Stimulated activated CD8-positive, alpha-beta memory T cell treated with anti-CD3 and anti-CD28 coated beads, Interleukin-12 subunit alpha, Interleukin-12 subunit beta, amount 100 ng/mL, for 24 hours (primary cell): ENCODE measurements around the gene ELK3.

ENCODE experiments used
- DNase-seq: peaks from one replicate; pipeline ENCODE4 v3.0.0-alpha.2; 2020; ENCODE audit errors: extremely low read depth

The ELK3 gene

DNA sequence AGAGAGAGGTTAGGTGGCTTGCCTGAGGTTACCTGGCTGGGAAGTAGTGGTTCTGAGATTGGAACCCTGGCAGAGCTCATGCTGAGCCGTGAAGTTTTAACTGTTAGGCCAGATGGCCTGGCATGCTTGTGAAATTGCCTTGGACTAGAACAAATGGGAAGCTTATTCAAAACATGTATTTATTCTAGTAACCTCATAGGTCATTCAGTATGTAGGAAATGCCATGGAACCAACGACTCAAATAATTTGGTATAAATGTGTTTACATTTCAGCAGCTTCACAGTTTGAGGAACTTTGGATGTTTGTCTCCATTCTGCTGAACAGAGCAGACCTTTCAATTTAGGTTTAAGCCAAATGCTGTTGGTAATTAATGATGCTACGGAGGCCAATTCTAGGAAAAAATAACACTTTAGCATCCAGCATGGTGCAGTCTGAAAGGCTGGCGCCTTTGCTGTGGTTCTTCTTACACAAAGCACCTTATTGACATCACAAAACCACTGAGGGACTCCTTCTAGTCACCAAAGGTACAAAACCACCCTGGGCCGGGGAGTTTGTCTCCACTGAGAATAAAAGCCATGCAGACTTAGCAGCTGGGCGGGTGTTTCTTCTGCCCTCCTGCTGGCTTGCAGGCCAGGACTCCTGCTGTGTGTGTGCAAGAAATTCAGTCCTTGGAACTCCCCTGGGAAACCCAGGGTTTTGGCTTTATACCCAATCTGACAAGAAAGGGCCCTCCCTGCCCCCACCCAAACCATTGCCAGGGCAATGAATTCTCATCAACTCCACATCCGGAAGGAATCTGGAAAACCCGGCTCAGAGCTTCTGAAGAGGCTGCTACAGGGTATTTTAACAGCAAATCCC is 64.2 kb downstream of the ELK3 start:
- DNase-seq: no peak

- no peak for DNase-seq
Measured at GRCh38 chr12:96260231-96260630, 66.1 kb downstream of the ELK3 start.

- no peak for DNase-seq
Measured at GRCh38 chr12:96260644-96261043, 66.5 kb downstream of the ELK3 start.

- no peak for DNase-seq
Measured at GRCh38 chr12:96261557-96261956, 67.4 kb downstream of the ELK3 start.

- DNase-seq: no peak
Measured at GRCh38 chr12:96263449-96263902, 69.3 kb downstream of the ELK3 start.

DNA sequence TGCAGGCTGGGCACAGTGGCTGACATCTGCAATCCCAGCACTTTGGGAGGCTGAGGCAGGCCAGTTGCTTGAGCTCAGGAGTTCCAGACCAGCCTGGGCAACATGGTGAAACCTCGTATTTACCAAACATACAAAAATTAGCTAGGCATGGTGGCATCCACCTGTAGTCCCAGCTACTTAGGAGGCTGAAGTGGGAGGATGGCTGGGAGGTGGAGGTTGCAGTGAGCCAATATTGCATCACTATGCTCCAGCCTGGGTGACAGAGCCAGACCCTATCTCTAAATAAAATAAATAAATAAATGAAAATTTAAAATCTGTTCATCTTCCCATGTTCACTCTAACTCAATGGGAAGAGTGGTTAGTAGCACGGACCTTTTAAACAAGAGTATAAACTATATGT is 71.2 kb downstream of the ELK3 start:
- no peak for DNase-seq

DNA sequence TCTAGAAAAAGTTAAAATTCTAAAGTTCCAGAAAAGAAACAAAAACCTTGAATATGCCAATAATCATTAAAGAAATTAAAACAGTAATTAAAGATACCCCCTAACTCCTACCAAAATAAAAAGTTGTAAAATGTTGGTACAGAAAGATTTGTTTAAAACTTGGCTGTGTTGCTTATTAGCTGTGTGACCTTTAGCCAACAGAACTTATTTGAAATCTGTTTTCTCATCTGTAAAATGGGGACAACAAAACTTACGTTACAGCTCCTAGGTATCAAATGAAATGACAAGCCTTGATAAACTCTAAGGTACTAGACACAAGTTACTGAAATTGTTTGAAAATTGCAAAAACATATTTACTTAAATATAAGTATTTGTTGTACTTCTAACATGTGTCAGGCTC is 71.7 kb downstream of the ELK3 start:
- no peak for DNase-seq

GRCh38 chr12:96266238-96266637 is 72.1 kb downstream of the ELK3 start:
- no peak for DNase-seq

GRCh38 chr12:96271469-96272199 is 77.5 kb downstream of the ELK3 start:
- DNase-seq: no peak

GRCh38 chr12:96274331-96274730 is 80.2 kb downstream of the ELK3 start:
- no peak for DNase-seq

DNA sequence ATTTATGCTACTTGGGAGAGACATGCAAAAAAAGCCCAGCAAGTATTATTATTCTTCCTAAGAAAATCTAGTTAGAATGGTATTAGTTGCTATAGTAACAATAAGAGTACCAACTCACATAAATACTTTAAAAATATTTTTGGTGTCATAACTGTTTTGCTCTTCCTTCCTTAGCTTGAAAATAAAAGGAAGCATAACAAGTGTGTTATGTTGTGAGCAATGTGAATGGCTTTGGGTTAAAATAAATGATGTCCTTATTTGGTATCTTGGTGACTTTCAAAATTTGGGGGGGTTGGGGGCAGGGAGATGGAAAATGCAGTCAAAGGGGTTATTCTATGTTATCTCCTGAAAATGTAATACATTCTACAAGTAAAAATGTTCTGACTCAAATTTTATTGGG is 91.0 kb downstream of the ELK3 start:
- DNase-seq: no peak

GRCh38 chr12:96289067-96289466 is 94.9 kb downstream of the ELK3 start:
- no peak for DNase-seq

GRCh38 chr12:96293093-96293492 is 98.9 kb downstream of the ELK3 start:
- DNase-seq: no peak

- DNase-seq: no peak
Measured at GRCh38 chr12:96294831-96295230, 100.7 kb downstream of the ELK3 start.

DNA sequence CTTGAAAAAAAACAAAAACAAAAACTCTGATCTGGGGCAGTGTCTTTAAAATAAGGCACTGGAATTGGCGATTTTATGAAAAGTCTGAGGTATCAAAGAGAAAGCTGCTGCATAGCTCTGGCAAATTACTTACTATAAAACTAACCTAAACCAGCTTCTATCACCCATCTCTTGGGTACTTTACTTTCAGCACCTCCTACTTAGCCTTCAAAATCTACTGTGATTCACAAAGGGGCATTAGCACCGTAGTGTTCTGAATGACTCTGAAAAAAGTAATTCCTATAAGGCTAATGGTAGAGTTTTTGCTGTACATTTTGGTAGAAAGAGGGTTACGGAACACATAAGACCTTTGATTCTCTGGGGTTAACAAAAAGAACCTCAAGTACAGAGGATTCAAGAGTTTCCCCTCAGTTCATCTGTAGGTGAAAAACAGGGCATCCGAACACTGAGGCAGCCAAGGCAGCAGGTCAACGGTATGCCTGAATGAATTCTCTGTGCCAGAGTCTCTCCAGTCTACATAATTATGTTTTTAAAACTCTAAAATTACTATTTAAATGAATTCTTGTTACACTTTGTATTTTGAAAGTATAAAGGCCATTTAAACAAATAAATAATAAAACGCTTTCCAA is 101.5 kb downstream of the ELK3 start:
- DNase-seq: no peak

GRCh38 chr12:96297504-96297903 is 103.3 kb downstream of the ELK3 start:
- DNase-seq: no peak

DNA sequence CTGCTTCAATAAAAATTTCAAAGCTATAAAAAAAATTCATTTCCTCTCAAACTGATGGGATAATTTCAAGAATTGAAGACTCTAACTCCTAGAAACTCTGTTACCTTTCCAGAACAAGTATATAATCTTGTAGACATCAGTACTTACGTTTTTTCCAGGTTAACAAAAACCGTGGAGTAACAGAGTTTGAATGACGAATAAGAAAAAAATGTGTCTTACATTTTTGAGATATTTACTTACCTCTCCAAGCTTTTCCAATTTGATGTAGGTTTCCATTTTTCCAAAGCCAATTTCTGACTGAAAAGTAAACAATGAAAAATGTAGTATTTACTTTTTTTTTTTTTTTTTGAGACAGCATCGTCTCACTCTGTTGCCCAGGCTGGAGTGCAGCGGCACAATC is 105.9 kb downstream of the ELK3 start:
- no peak for DNase-seq

DNA sequence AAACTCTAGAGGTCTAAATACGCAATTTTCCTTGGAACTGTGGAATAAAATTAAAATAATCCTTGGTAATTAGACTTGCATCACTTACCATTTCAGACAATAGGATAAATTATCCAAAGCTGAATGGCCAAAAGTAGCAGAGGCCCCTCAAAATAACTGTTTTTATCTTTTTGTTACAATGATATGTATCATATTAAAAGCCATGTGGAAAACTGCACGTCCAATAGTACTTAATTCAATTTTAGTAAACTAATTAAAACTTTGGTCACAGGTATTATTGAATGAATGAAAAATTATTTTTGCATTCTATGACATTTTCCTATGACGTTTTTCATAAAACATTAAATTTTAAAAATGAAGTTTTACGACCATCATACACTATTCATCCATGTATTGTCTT is 107.6 kb downstream of the ELK3 start:
- no peak for DNase-seq

- no peak for DNase-seq
Measured at GRCh38 chr12:96302687-96303310, 108.6 kb downstream of the ELK3 start.

DNA sequence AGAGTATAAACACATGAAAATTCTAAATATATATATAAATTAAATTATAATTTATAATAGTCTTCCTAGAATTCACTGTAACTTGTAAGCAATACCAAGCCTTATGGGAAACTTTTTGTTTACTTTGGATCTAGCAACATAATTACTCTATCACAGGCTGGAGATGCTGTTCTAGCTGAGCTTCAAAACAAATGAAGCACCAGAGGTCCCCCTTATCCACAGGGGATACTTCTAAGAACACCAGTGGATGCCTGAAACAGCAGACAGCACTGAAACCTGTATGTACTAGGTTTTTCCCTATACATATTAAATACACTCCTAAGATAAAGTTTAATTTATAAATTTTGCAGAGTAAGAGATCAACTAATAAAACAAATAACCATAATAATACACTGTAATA is 109.5 kb downstream of the ELK3 start:
- no peak for DNase-seq

DNA sequence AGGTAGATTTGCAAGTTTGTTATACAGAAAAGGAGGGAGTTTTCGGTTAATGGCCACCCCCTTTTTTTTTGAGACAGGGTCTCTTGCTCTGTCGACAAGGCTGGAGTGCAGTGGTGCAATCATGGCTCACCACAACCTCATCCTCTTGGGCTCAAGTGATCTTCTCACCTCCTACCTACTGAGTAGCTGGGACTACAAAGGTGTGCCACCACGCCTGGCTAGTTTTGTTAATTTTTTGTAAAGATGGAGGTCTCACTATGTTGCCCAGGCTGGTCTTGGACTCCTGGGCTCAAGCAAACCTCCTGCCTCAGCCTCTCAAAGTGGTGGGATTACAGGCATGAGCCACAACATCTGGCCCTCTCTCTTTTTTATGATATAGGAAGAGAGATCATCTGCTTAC is 111.5 kb downstream of the ELK3 start:
- DNase-seq: no peak

GRCh38 chr12:96308881-96309280 is 114.7 kb downstream of the ELK3 start:
- no peak for DNase-seq
